Type B pancreatic cell (in vitro differentiated cells): Measurements from ENCODE around the gene ADRM1. TPM values are rescaled to one million over a fixed set of nuclear protein-coding genes. Genes with fewer than 3 reads are reported as not detected.

Experiments used
- DNase-seq: peaks from one replicate; pipeline ENCODE4 v3.0.0; 2021; ENCODE audit warnings: mixed read lengths; ENCODE audit not compliant: unreplicated experiment; ENCODE audit errors: extremely low spot score
- H3K27ac Mint-ChIP-seq: 2 replicates; pipeline ENCODE4 v1.8.0; 2021; ENCODE audit warnings: mild to moderate bottlenecking, mixed read lengths
- H3K27me3 Mint-ChIP-seq: 2 replicates; pipeline ENCODE4 v1.8.0; 2021; ENCODE audit warnings: mixed read lengths
- H3K36me3 Mint-ChIP-seq: 2 replicates; pipeline ENCODE4 v1.8.0; 2021; ENCODE audit warnings: mixed read lengths
- H3K4me1 Mint-ChIP-seq: one replicate; pipeline ENCODE4 v1.8.0; 2021; ENCODE audit warnings: mixed read lengths; ENCODE audit not compliant: unreplicated experiment
- H3K4me3 Mint-ChIP-seq: 2 replicates; pipeline ENCODE4 v1.8.0; 2021; ENCODE audit warnings: mild to moderate bottlenecking, mixed read lengths
- H3K9me3 Mint-ChIP-seq: 2 replicates; pipeline ENCODE4 v1.8.0; 2021; ENCODE audit warnings: mixed read lengths
- total RNA-seq: library from RNA; stranded (reverse); gene quantifications from 2 replicates; pipeline ENCODE4 v1.2.1, GENCODE V29; 2021; ENCODE audit warnings: low replicate concordance
- TF ChIP-seq, protein P1 (sequence below): fragments of 200-600 bp; sonication (generic); conservative IDR thresholded peaks from 2 replicates; pipeline ENCODE4 v1.5.0; 2021; ENCODE audit warnings: antibody characterized with exemption, mild to moderate bottlenecking

The ADRM1 gene
- total RNA-seq, 1 donor from 2014 or later = 67.2 TPM

DNA sequence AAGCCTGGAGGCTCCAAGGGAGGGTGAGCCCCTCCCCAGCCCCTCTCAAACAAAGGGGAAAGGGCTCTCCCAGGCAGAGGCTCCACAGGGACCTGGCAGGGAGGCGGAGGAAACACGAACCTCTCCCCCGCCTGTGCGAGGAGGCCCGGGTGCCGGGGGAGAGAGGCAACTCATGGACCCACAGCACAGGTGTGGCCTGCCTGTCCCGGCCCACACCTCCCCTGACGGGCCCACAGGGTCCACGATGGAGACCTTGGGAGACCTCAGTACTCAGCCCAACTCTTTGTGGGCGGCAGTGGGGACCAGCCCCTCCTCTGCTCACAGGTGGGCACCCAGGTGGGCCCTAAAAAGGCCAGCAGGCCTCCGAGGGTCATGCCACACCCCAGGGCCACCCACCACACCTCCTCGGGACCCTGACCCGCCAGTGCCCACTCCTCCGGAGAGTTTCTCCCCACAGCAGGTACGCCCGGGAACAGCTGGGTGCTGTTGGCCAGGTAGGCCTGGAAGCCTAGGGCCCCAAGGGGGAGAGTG, 52.1 kb downstream of the ADRM1 start:
- Mint-ChIP-seq H3K27me3 (no peaks in the 10 kb centered on the region), H3K27ac (no peak overlapping the region), H3K4me3 (no peak overlapping the region), H3K4me1 (no peaks in the 10 kb centered on the region), H3K9me3 (no peaks in the 10 kb centered on the region), H3K36me3 (no peaks in the 10 kb centered on the region)
- TF ChIP-seq, protein P1, sequence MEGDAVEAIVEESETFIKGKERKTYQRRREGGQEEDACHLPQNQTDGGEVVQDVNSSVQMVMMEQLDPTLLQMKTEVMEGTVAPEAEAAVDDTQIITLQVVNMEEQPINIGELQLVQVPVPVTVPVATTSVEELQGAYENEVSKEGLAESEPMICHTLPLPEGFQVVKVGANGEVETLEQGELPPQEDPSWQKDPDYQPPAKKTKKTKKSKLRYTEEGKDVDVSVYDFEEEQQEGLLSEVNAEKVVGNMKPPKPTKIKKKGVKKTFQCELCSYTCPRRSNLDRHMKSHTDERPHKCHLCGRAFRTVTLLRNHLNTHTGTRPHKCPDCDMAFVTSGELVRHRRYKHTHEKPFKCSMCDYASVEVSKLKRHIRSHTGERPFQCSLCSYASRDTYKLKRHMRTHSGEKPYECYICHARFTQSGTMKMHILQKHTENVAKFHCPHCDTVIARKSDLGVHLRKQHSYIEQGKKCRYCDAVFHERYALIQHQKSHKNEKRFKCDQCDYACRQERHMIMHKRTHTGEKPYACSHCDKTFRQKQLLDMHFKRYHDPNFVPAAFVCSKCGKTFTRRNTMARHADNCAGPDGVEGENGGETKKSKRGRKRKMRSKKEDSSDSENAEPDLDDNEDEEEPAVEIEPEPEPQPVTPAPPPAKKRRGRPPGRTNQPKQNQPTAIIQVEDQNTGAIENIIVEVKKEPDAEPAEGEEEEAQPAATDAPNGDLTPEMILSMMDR = no peak
- no peak for DNase-seq

DNA sequence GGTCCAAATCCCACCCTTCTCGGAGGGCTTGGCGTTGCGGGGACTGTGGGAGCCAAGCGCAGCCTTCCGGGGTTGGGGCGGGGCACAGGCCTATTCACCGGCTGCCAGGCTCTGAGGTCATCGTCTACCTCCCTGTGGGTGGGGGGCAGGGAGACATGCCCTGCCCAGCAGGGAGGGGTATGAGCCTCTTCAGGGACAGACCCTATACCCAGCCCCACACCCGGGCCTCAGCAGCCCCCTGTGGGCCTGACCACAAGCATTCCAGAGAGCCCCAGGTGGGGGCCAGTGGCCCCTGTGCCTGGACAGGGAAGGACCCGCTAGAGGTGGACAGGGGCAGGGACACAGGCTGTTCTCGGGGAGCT, 52.7 kb downstream of the ADRM1 start:
- H3K4me1 Mint-ChIP-seq = no peaks in the 10 kb centered on the region
- no peaks in the 10 kb centered on the region for H3K27me3 Mint-ChIP-seq
- no peaks in the 10 kb centered on the region for H3K9me3 Mint-ChIP-seq
- no peak overlapping the region for H3K4me3 Mint-ChIP-seq
- TF ChIP-seq, protein P1 = no peak
- no peaks in the 10 kb centered on the region for H3K36me3 Mint-ChIP-seq
- DNase-seq = no peak
- H3K27ac Mint-ChIP-seq = peak overlapping the region; percentile 78

DNA sequence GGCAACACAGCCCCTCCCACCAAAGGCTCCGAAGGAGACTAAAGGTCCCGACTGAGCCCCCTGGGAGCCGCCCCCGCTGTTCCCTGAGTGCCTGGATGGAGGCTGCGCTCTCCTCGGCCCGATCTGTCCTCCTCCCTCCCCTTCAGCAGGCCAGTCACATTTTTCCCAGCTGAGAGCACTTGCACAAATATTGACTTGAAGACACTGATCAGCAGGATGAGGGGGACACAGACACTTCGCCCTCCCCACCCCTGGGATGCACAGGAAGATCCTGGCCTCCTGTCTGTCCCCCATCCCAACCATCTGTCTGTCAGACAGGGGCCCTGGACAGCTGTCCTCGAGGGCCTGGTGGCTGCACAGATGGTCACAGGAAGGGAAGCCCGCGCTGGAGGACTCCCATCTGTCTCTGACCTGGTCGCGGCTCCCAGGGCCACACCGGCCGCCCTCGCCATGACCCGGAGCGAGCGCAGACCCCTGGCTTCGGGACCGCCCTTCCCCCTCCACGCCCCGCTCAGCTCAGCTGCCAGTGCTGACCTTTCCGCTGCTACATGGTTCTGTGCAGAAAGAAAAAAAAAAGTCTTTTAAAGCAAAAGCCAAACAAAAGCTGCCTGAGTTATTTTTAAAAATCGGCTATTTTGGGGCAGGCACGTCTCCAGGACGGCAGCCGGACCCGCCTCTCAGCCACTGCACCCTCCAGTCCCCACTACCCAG, 53.2 kb downstream of the ADRM1 start:
- Mint-ChIP-seq H3K36me3 (no peaks in the 10 kb centered on the region), H3K27me3 (no peaks in the 10 kb centered on the region), H3K27ac (peak overlapping the region; percentile 78), H3K9me3 (no peaks in the 10 kb centered on the region), H3K4me1 (no peaks in the 10 kb centered on the region), H3K4me3 (no peak overlapping the region)
- TF ChIP-seq, protein P1 = no peak
- DNase-seq = no peak

DNA sequence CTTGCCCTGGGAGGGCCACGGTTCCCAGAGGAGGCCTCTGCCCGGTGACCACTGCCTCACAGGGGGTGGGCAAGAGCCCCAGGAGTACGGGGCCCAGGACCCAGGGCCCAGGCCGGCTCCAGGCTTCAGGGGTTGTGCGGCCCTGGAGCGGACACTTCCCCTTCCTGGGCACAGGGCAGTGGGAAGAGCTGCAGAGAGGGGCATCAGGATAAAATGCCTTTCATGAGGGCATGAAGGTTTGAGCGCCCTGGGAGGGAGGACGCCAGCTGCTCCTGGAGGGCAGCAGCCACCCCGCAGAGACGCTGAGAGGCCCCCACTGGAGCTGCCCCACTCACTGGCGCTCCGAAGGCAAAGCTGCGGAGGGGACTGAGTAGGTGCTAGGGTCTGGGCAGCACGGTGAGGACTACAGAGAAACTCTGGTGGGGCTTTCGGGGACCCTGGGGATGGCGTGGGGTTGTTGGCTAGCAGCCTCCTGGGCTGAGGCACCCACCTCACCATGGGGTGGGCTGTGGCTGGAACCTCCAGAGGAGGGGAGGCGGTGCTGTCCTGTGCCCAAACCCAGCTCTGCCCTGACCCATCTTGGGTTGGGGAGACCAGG, 53.9 kb downstream of the ADRM1 start:
- no peak for DNase-seq
- TF ChIP-seq, protein P1 = no peak
- Mint-ChIP-seq H3K9me3 (no peaks in the 10 kb centered on the region), H3K27me3 (no peaks in the 10 kb centered on the region), H3K4me1 (no peaks in the 10 kb centered on the region), H3K36me3 (no peaks in the 10 kb centered on the region), H3K4me3 (no peak overlapping the region), H3K27ac (peak overlapping the region; percentile 78)

DNA sequence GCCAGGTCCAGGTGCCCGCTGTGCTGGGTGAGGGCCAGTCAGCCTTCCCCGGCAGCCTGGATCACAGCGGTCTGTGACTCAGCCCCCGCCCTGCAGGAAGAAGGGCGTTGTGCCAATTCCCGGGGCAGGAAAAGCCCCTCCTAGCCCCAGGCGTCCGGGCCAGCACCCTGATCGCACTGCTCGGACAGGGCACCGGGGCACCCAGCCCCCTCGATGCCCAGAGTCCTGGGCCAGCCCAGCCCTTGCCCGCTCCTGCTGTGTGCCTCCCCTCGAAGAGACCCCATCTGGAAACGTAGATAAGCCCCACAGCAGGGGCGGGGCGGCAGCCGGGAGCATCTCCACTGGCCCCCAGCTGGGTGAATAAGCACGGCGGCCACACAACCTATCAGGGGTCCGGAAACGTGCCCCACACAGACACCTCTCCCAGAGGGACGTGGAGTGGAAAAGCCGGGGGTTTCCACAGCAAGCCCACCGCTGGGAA, 54.4 kb downstream of the ADRM1 start:
- no peaks in the 10 kb centered on the region for H3K4me1 Mint-ChIP-seq
- H3K27ac Mint-ChIP-seq = no peak overlapping the region
- no peaks in the 10 kb centered on the region for H3K9me3 Mint-ChIP-seq
- no peaks in the 10 kb centered on the region for H3K36me3 Mint-ChIP-seq
- TF ChIP-seq, protein P1 = no peak
- DNase-seq = no peak
- H3K4me3 Mint-ChIP-seq = no peak overlapping the region
- H3K27me3 Mint-ChIP-seq = no peaks in the 10 kb centered on the region
